Fibroblast of skin of left biceps (primary cell): ENCODE measurements around the gene ILK.

Source experiments
- DNase-seq, 2 experiments: peaks; one replicate each; pipeline ENCODE4 v3.0.0-alpha.2; 2013; ENCODE audit warnings: low read depth in 2 of 2

ILK gene

DNA sequence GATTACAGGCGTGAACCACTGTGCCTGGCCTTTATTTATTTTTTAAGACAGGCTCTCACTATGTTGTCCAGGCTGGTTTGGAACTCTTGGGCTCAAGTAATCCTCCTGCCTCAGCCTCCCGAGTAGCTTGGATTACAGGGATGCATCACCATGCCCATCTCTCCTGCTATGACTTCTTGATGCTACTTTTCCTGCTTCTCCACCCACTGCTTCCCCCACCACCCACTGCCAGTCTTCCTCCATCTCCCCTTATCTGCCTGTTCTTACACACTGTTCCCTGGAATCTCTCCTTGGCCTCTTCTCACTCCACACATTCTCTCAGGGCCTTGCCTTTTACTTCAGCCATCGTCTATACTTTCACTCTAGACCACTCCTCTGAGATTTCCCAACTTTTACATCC, 32.9 kb downstream of the ILK start:
- no peak for DNase-seq

DNA sequence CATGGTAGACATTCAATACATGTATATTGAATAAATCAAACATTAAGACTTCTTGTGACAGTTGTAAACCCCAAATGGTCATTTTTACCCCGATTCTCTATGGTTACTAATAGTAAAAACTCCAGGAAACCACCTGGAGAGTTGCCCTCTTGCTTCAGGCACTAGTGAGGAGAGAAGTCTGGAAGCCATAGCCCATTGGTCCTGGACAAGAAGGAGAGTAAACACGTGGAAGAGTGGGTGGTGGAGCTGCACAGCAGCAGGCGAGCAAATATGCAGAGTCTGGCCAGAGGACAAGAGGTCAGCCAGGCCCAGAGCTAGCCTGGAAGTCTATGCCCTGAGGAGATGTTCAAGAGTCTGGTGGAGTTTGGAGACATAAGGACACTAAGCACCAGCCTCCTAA, 34.3 kb downstream of the ILK start:
- no peak for DNase-seq

DNA sequence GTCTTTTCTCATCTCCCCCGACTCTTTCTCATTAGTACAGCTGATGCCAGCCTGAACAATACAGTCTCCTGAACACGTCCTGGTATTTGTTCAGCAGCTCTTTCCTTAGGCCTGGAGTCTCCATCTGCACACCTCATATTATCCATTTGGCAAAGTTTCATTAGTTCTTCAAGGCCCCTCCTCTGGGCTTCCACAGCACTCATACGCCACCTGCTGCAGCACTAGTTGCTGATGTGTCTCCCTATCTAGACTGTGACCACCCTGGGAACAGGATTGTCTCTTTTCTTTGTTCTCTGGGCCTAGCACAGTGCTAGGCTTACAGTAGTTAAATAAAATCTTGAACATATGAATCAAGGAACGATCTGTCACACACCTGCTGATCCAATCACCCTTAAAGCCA, 34.9 kb downstream of the ILK start:
- DNase-seq = no peak

DNA sequence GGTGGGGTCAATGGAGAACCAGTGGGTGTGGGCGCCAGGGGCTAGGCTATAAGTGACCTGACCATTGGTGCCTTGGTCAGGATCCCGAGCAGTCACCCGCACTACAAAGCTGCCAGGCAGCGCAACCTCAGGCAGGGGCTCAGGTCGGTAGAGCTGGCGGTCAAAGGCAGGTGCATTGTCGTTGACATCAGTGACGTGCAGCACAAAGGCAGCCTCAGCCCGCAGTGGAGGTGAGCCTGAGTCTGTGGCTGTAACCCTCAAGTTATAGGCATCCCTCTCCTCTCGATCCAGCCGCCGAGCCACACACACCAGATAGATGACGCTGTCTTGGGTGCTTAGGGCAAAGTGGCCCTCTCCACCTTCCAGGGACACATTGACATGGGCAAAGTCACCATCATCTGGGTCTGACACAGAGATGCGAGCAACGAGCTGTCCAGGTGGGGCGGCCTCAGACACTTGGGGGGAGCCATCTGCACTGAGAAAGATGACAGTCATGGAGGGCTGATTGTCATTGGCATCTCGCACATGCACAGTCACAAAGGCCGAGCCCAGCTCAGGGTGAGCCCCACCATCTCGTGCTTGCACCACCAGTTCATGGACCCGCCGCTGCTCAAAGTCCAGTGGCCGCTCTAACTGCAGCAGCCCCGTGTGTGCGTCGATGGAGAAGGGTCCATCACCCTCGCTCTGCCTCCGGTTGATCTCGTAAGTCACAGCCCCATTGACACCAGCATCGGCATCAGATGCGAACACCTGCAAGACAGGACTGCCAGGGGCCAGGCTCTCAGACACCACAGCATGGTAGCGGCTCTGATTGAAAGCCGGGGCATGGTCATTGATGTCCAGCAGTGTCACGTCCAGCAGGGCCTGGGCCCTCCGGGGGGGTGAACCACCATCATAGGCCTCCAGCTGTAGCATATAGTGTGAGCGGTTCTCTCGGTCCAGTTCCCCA, 36.7 kb downstream of the ILK start:
- no peak for DNase-seq

DNA sequence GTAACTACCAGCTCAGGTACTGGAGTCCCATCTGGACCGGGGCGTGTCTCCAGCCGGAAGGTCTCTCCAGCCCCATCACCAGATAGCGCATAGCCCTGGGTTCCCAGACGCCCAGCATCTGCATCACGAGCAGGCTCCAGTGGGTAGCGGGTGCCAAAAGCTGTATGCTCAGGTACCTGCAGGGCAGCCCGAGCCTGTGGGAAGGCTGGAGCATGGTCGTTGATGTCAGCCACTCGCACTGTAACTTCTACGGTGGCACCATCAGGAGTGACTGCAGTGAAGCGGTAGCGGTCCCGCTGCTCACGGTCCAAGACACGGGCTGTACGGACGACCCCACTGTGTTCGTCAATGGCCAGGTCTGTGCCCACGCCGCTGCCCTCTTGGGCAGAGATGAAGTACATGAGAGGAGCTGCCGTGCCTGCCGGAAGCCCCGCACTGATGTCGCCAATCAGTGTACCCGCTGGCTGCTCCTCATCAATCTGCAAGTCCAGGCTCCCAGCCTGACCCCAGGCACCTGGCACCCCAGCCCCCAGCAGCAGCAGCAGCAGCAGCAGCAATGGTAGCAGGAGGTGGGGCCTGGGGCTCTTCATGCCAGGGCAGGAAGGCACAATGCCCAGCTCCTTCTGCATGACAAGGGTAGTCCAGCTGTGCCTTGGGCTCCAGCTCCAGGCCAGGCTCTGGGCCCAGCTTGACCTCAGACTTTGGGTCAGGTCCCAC, 37.6 kb downstream of the ILK start:
- DNase-seq = no peak

DNA sequence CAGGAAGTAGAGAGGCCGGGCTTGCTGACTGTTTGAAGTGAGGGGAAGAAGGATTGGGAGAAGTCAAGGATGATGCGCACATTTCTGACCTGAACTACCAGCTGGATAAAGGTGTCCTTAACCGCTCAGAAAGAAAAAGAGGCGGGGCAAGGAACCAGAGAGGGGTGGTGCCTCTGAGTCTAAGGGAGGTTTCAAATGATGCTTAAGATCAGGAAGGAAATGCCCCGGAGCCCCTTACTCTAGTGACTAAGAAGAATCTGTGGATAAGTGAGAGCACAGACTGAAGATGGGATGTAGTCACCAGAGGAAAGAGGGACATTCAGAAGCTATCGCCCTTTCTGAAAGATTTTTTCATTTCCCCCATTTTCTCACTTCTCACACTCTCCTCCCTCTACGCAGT, 39.4 kb downstream of the ILK start:
- no peak for DNase-seq

DNA sequence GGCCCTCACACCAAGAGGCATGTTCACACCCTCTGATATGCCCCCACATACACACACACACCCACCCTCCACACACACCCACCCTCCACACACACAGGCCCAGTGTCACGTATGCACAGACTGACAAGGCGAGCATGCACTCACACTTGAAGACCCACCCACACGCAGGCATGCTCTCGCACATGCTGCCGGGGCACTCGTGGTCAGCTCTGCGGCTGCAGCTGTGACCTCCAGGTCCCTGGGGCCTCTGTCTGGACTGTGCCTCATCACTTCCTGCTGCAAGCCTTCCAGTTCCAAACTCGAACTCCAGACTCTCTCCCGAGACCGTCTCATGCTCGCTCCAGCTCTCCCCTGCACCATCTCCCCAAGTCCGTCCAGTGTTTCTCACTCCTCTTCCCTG, 42.5 kb downstream of the ILK start:
- peak in 1 of 2 experiments; percentile 22 for DNase-seq

DNA sequence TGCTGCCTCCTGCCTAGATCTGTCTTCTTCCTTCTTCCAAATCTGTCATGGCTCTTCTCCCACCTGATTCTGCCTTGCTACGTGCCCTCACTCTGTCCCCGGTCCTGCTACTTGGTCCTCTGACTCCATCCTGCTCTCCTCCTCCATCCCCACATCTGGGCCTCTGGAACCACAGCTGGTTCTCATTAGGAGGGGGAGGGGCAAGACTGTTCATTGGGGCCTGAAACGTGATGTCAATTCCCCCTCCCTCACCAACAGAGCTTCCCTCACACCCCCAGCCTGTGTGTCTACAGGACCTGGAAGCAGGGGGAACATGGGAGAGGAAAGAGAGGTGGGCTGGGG, 43.0 kb downstream of the ILK start:
- peak; percentile 76 to 79 for DNase-seq

DNA sequence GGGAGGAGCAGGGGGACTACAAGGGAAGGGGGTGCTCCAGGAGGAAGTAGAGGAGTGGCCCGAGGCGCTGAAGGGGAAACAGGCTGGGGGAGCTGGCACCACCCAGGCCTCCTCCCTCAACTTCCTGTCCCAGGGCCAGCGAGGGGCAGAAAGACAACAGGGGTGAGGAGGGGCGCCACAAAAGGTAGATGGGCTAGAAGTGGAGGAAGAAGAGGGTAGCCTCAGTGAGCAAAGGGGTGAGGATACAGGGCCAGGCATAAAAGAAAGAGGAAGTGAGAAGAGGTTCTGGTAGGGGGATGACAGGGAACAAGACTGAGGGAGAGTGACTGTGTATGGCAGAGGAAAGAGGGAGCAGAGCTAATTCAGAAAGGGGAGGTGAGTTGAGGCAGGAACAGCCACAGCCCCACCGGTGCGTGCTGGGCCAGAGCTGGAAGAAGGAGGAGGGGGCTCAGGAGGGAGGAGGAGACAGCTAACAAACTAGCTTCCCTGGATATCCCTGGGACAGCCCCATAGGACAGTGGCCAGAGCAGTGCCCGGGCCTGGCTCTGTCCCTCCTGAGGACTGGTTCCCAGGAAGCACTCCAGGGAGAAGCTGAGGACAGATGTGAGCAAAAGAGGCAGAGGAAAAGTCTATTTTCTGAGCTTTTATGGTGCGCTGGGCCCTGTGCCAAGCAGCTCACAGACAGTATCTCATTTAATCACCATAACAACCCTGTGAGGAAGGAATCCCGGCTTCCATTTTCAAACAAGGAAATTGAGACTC, 43.5 kb downstream of the ILK start:
- peak; percentile 33 to 34 for DNase-seq

DNA sequence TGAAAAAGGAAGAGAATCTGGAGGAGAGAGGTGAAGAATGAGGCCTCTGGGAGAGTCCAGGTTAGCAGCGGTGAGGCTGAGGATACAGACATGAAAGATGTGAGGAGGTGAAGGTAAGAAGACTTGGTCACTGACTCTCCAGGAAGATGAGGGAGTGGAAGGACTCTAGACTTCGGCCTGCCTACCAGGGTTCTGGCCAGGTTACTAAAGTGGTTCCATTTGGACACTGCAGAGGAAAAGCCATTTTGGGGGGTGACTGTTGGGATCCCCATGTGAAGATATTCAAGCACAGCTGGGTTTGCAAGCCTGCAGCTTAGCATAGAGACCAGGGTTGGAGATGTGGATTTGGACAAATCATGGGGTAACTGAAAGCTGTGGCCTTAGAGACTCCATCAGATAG, 44.3 kb downstream of the ILK start:
- no peak for DNase-seq

DNA sequence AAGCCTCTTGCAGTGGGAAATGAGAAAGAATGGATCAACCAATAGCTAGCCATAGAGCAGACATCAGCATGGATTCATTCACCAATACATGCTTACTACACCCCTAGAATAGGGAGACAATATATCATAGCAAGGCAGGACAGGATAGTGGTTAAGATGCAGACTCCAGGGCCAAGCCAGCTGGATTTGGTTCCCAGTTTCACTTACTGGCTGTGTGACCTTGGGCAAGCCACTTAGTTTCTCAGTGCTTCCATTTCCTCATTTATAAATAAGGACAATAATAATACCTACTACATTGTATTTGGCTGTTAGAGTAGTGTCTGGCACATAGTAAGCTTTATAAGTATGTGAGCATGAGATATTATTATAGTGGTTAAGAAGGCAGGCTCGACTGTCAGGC, 44.9 kb downstream of the ILK start:
- no peak for DNase-seq

DNA sequence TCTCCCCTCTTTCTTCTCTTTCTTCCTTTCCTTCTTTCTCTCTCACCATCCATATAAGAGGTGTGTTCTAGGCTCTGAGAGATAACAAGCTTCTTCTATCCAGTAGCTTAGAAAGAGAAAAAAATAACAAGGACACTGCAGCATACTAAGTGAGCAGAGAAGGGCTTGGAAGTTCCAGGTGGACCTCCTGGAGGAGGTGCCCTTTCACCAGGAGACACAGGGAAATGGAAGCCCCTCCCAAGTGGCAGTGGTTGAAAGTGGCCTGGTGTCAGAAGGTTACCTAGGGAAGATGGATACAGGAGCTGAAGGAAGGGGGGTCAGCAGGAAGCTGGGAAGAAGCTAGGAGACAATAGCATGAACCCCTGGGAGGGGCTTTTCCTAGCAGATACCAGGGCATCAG, 46.5 kb downstream of the ILK start:
- DNase-seq = no peak

DNA sequence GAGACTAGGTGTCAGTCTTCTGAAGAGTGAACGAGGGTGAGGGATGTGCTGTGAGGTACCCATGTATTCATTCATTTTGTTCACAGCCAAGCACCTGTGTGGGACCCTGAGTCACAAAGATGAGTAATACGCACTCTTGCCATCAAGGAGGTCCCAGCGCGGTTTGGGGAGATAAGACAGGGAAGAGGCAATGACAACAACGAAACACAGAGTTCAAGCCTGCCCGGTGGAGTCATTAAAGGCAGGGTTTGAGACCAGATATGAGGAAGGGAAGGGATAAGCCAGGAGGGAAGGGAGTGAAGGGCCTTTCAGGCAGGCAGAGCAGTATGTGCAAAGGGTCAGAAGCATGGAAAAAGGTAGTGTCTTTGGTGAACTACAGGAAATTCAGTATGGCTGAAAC, 47.4 kb downstream of the ILK start:
- DNase-seq = no peak

DNA sequence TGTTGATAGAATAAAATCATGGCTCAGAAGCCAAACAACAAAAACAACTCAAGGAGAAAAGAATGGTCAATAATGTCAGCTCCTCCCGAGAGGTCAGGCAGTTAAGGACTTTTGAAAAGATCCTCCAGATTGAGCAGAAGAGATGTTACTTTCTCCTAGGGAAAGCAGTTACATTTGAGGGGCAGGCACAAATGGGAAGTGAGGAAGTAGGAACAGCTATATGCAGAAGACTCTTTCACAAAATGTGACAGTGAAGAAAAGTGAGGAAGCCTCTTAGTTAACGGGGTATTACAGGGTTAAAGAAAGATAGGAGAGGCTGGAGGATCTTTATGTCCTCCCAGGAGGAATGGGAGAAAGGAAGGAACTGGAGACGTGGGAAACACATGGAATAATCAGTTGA, 48.6 kb downstream of the ILK start:
- DNase-seq = no peak

DNA sequence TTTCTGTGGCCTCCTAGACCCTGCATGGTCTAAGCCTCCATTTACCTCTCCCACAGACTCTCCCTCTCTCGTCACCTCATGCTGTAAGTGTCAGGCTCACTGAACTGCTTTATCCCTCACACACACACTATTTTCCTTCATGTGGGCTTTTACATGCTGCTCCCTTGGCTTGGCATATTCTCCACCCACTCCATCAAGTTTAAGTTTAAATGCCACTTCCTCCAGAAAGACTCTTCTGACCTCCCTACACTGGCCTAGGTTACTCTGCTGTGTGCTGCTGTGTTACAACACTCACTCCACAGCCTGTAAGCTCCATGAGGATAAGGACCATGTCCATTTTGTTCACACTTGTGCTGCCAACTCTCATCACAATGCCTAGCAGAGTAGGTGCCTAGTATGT, 49.5 kb downstream of the ILK start:
- no peak for DNase-seq

DNA sequence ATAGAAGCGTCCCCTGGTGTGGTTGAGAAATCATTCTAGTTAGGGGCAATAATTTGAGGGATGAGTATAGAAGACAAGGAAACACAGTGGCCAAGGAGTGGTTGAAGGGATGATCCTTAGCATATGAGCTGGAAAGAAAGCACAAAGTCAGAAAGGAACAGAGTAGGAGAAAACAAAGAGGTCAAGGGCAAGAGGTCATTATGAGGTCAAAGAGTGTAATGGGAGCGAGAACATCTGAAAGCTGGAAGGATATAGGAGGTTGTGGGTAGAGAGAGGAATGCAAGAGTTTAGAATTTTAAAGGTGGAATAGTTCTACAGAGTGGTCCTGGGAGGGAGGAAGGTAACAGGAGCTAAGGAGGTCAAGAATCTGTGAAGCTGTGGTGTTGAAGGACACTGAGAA, 50.1 kb downstream of the ILK start:
- no peak for DNase-seq

DNA sequence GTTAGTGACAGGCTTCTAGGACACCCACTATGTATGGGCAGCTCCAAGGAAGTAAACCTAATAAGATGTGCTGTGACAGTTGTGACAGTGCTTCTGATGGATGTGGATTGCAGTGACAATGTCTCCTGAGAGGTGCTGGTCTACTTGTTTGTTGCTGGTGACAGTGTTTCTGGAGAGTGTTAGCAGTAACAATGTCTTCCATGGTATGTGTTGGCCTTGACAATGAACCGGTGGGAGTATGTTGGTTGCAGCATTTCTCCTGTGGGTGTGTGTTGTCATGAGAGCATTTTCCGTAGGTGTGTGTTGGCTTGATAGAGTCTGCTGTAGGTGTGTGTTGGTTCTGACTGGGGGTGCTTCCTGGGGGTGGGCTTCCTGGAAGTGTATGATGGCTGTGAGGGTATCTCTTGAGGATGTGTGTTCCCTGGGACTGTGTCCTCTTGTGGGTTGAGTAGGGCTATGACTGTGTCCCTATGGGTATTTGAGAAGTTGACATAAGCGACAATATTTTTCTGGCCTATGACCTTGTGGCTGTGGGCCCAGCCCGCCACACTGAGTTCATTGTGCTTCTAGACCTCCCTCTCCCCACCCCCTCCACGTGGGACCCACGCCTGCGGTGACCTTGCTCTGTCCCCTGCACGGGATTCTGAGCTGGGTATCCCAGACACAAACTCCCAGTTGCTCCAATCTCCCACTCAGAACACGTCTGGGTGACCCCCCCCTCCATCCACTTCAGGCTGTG, 50.9 kb downstream of the ILK start:
- no peak for DNase-seq

DNA sequence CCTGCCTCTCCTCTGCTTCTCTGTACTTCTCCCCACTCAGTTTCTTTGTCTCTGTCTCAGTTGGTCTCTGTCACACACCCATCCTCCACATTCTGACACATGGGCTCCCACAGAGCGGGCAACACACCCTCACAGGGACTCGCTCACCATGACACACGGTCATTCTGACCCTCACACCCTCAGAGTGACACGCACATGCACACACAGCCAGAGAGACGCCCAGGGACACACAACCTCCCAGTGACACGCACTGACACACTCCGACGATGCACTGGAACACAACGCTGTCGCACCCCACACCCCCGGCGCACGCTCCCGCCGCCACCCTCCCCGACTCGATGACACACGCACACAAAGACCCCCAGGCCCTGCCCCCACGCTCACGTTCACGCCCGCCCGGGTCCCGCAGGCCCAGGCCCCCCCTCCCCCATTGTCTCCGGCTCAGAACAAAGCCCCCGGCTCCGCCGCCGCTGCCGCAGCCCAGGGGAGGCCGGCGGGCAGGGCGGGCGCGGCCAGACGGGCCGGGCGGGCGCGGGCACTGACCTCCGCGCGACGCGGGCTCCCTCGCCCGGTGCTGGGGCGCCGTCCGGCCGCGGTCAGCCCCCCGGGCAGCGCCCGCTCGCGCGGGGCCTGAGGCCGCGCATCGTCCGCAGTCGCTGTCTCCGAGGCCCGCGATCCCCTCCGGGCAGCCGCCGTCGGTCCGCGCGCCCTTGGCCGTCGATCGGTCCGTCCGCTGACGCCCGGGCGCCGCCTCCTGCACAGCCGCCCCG, 51.6 kb downstream of the ILK start:
- DNase-seq = no peak

DNA sequence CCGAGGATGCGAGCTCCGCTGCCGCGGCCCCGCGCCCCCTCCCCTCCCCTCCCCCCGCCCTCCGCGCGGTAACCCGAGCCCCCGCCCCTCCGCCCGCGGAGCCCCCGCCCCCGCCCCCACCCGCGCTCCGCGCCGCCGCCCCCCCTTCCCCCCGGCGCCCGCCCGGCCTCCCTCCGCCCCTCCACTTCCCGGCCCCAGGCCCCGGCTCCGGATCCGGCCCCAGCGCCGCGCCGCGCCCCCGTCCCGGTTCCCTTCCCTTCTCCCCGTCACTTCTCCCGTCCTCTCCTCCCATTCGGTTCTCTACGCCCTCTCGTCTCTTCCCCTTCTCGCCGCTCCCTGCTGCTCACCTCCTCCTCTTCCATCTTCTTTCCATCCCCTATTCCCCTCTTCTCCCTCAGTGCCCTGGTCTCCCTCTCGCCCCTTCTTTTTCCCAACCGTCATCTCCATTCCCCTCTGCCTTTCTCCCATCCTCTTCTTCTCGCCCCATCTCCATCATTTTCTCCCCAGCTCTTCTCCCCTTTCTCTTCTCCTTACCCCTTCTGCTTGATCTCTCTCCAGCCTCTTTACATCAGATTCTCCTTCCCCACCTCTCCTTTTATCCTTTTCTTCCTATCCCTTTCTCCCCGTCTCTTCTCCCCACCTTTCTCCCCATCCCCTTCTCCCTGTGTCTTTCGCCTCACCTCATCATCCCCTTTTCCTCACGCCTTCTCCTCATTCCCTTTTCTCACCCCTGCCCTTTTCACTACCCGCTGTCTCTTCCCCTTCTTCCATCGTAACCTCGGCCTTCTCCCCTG, 52.4 kb downstream of the ILK start, which contains the start of gene DCHS1:
Gene DCHS1, minus strand, starts transcription at position 20 of the 794 bp plus-strand sequence. CDS start 14,196 bp downstream, outside the sequence.
- DNase-seq = no peak

DNA sequence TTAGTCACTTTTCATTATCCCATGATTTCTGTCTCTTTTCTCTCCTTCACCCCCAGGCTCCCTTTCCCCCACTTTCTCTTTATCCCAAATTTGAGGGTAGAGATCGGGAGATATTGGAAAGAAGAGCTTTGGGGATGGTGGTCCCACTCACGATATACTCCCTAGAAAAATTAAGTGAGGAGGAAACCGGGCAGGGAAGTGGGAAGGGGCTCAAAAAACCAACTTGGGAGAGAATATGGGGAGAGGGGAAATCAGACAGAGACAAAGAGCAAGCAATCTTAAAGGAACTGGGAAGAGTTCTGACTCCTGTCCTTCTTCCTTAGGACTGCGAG, 53.0 kb downstream of the ILK start:
- DNase-seq = no peak
